ENCODE results near the gene PDE3A.

DNA sequence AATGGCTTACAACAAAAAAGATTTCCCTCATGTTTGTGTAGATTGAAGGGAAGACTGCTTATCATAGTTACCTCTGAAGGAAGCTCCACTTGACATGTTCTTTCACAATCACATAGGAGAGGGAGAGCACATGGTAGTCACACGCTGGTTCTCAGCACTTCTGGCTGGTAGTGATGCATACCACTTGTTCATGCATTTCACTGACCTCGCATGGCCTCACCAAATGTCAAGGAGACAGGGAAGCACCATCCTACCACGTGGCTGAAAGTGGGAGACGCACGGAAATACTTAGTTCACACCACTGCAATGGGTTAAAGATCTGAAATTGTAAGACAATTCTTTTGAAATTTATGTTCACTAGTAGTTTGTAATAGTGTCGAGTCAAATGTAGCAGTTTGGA lies 74.0 kb downstream of the PDE3A start:
- TF ChIP-seq, protein P1, sequence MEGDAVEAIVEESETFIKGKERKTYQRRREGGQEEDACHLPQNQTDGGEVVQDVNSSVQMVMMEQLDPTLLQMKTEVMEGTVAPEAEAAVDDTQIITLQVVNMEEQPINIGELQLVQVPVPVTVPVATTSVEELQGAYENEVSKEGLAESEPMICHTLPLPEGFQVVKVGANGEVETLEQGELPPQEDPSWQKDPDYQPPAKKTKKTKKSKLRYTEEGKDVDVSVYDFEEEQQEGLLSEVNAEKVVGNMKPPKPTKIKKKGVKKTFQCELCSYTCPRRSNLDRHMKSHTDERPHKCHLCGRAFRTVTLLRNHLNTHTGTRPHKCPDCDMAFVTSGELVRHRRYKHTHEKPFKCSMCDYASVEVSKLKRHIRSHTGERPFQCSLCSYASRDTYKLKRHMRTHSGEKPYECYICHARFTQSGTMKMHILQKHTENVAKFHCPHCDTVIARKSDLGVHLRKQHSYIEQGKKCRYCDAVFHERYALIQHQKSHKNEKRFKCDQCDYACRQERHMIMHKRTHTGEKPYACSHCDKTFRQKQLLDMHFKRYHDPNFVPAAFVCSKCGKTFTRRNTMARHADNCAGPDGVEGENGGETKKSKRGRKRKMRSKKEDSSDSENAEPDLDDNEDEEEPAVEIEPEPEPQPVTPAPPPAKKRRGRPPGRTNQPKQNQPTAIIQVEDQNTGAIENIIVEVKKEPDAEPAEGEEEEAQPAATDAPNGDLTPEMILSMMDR (IDR thresholded peaks at IDR 0.05): no peak
- TF ChIP-seq POLR2A (IDR thresholded peaks at IDR 0.05): no peak
